ENCODE data around the gene ZBTB22. TPM values are rescaled to one million over a fixed set of nuclear protein-coding genes. Genes with fewer than 3 reads are reported as not detected.

ZBTB22 gene
- total RNA-seq, 4 donors from 2014 or later, result 3.8 to 31.3 (median 16.0) TPM

DNA sequence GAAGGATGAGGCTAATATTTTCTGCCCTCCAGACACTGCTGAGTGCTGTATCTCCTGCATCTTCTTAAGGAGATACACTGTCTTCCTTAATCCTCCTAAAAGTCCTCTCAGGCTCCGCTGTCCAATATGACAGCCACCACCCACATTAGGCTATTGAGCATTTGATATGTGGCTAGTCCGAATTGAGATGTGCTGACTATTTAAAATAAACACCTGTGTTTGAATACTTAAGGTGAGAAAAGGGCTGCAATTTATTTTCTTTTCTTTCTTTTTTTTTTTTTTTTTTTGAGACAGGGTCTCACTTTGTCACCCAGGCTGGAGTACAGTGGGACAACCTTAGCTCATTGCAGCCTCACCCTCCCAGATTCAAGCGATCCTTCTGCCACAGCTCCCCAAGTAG, 15.7 kb downstream of the ZBTB22 start:
- intact Hi-C loops (cut with DNase I; ENCODE audit: low total_unique reads), result no loop called here
- H3K9me3 ChIP-seq, result no peaks in the 10 kb centered on the region
- TF ChIP-seq POLR2A (IDR thresholded peaks at IDR 0.05), result no peak
- TF ChIP-seq, protein P1, sequence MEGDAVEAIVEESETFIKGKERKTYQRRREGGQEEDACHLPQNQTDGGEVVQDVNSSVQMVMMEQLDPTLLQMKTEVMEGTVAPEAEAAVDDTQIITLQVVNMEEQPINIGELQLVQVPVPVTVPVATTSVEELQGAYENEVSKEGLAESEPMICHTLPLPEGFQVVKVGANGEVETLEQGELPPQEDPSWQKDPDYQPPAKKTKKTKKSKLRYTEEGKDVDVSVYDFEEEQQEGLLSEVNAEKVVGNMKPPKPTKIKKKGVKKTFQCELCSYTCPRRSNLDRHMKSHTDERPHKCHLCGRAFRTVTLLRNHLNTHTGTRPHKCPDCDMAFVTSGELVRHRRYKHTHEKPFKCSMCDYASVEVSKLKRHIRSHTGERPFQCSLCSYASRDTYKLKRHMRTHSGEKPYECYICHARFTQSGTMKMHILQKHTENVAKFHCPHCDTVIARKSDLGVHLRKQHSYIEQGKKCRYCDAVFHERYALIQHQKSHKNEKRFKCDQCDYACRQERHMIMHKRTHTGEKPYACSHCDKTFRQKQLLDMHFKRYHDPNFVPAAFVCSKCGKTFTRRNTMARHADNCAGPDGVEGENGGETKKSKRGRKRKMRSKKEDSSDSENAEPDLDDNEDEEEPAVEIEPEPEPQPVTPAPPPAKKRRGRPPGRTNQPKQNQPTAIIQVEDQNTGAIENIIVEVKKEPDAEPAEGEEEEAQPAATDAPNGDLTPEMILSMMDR (IDR thresholded peaks at IDR 0.05), result no peak
- no peak overlapping the region for H3K27ac ChIP-seq
- no peaks in the 10 kb centered on the region for H3K36me3 ChIP-seq
- no peak for DNase-seq
- peaks cover 0 to 7% of the 10 kb centered on the region in 2 donors for H3K4me1 ChIP-seq
- no peaks in the 10 kb centered on the region for H3K27me3 ChIP-seq
- H3K4me3 ChIP-seq, result no peak overlapping the region

DNA sequence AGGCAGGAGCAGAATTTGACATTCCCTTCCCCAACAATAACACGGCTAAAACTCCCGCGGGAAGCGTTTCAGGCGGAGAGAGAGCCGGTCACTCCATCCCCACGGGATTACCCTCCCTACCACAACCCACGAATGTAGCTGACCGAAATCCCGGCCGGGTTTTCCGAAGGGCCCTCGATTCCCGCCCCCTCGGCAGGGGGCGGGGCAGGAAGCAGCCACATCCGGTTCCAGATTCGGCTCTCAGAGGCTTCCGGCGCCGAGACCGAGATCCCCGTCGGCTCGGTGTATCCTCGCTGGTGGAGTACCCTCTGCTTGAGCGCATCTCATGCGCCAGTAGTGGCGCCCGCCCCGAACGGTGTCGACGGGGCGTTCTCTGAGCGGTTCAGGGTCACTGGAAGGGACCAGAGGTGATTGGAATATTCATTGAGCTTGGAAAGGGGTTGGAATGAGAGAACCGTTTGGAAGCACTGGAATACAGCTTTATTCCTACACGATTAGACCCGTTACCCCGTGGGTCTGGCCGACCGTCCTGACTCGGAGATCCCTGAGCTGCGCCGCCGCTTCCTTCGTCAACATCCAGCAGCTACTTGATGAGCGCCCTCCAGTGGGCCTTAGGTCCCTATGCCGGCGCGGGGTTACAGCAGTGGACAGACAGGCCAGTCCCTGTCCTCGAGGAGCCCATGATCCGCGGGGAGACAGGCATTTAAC, 18.2 kb downstream of the ZBTB22 start:
- TF ChIP-seq, protein P1 (IDR thresholded peaks at IDR 0.05), result peak; percentile 49 to 62 (median 61)
- peak; percentile 25 to 65 for TF ChIP-seq POLR2A (IDR thresholded peaks at IDR 0.05)
- H3K36me3 ChIP-seq, result no peaks in the 10 kb centered on the region
- peaks cover 0 to 7% of the 10 kb centered on the region in 2 donors for H3K4me1 ChIP-seq
- peak overlapping the region; percentile 55 to 66 for H3K4me3 ChIP-seq
- H3K9me3 ChIP-seq, result no peaks in the 10 kb centered on the region
- DNase-seq, result peak; percentile 90 to 93
- peak overlapping the region; percentile 95 for H3K27ac ChIP-seq
- no peaks in the 10 kb centered on the region for H3K27me3 ChIP-seq
- intact Hi-C loops (cut with DNase I; ENCODE audit: low total_unique reads), result loop anchor here (10.0 kb wide), 2 partner anchors 95 to 125 kb away; partner anchors contain the start of genes HSD17B8, RING1, RXRB and SLC39A7

DNA sequence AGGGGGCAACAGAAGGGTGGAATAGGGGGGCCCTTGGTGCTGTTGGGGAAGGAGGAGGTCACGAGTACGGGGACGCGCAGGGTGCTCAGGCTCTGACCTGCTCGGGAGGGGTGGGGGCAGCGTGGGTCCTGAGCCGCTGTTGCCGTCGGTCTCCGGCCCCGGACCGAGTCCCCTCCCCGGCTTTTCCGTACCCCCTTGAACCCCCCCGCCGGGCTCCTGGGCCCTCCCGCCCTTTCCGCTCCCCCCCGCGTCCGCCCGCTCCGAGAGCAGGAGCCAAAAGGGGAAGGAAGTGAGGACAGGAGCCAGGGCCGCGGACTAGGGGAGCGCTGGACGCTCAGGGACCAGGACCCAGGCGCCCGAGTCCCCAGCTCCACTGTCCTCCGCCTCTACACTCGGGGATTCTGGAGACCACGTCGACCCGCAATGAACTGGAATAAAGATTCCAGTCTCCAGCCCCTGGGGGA, 18.7 kb downstream of the ZBTB22 start, which contains the start of gene RGL2:
Gene RGL2, minus strand, starts transcription at position 170 of the 464 bp plus-strand sequence. CDS start 332 bp downstream, outside the sequence.
- TF ChIP-seq, protein P1 (IDR thresholded peaks at IDR 0.05), result no peak
- no peak for TF ChIP-seq POLR2A (IDR thresholded peaks at IDR 0.05)
- Histone ChIP-seq H3K27ac (peak within 1 kb of the TSS; percentile 95), H3K27me3 (no peaks in the 10 kb centered on the region), H3K4me1 (peaks cover 0 to 7% of the 10 kb centered on the region in 2 donors), H3K4me3 (peak within 1 kb of the TSS; percentile 55 to 66), H3K9me3 (no peaks in the 10 kb centered on the region), H3K36me3 (no peaks in the 10 kb centered on the region)
- intact Hi-C loops (cut with DNase I; ENCODE audit: low total_unique reads), result loop anchor here (10.0 kb wide), 2 partner anchors 94 to 126 kb away; partner anchors contain the start of genes HSD17B8, RING1, RXRB and SLC39A7
- DNase-seq, result peak; percentile 84

DNA sequence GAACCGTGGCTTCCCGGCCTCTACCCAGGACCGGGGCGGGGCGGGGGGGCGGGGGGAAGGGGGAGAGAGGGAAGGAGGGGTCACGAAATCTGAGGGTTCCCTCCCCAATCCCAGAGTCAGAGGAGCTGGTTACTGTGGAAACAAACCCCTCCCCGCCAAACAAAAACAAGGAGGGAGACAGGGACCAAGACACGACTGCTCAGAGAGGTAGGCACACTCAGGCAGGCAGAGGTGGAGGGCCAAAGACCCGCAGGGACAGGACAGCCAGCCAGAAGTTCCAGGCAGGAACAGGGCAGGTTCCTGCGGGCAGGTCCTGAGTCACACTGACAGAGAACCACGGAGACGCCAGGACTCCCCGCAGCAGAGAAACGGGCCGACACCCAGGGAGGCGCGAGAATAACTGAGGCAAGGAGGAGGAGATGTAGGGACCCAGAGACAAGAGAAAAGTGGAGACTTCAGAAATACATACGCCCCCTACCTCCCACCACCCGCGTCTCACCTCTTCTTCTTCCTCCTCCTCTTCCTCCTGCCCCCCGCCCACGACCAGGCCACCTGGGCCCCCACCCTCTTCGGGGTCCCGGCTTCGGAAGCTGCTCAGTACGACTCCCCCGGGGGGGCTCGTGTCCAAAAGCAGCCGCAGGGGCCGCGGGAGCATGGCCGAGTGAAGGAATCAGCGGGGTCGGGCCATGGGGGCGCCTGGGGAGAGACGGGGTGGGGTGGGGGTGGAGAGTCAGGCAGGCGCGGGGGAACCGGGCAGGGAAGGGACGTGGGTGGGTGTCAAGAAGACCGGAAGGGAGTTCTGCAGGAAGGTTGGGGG, 19.4 kb downstream of the ZBTB22 start:
- peak; percentile 84 to 87 for DNase-seq
- peaks cover 0 to 7% of the 10 kb centered on the region in 2 donors for H3K4me1 ChIP-seq
- TF ChIP-seq, protein P1 (IDR thresholded peaks at IDR 0.05), result no peak
- TF ChIP-seq POLR2A (IDR thresholded peaks at IDR 0.05), result peak in 1 of 2 donors; percentile 56
- intact Hi-C loops (cut with DNase I; ENCODE audit: low total_unique reads), result loop anchor here (10.0 kb wide), 2 partner anchors 93 to 127 kb away; partner anchors contain the start of genes HSD17B8, RING1, RXRB and SLC39A7
- H3K27ac ChIP-seq, result peak overlapping the region; percentile 95
- no peaks in the 10 kb centered on the region for H3K36me3 ChIP-seq
- H3K9me3 ChIP-seq, result no peaks in the 10 kb centered on the region
- peak overlapping the region; percentile 55 to 66 for H3K4me3 ChIP-seq
- no peaks in the 10 kb centered on the region for H3K27me3 ChIP-seq
